Heart right ventricle (tissue), 16 donors: Measurements from ENCODE around the gene LGALS4. TPM values are rescaled to one million over a fixed set of nuclear protein-coding genes. Genes with fewer than 3 reads are reported as not detected.

Source experiments
- ATAC-seq, 8 donors: fragments of 200-7000 bp; cut with Tn5 transposase; one replicate each; pipeline ENCODE4 v1.9.1; 2020; ENCODE audit warnings: mild to moderate bottlenecking in 8 of 8, moderate library complexity in 8 of 8, moderate number of reproducible peaks in 1 of 8
- DNase-seq, 2 donors: peaks; one replicate each; pipeline ENCODE4 v3.0.0-alpha.2; 2020
- H3K27ac ChIP-seq, 10 donors: fragments of 200-600 bp; sonication (generic) in 2 of 10; one replicate each; pipeline versions ENCODE4 v1.5.0 to v1.8.0; 2020 to 2022; ENCODE audit warnings: mild to moderate bottlenecking in 3 of 10
- H3K27me3 ChIP-seq, 7 donors: fragments of 200-600 bp; one replicate each; pipeline ENCODE4 v1.8.0; 2021 to 2022; ENCODE audit warnings: mild to moderate bottlenecking in 2 of 7
- H3K36me3 ChIP-seq, 9 donors: fragments of 200-600 bp; sonication (generic) in 1 of 9; one replicate each; pipeline versions ENCODE4 v1.5.0 to v1.8.0; 2020 to 2022; ENCODE audit warnings: mild to moderate bottlenecking in 2 of 9
- H3K4me1 ChIP-seq, 9 donors: fragments of 200-600 bp; sonication (generic) in 1 of 9; one replicate each; pipeline versions ENCODE4 v1.5.0 to v1.8.0; 2020 to 2022; ENCODE audit warnings: mild to moderate bottlenecking in 4 of 9
- H3K4me3 ChIP-seq, 10 donors: fragments of 200-600 bp; sonication (generic) in 2 of 10; one replicate each; pipeline versions ENCODE4 v1.5.0 to v1.8.0; 2020 to 2022; ENCODE audit warnings: mild to moderate bottlenecking in 7 of 10, moderate library complexity in 2 of 10
- H3K9me3 ChIP-seq, 11 donors: fragments of 200-600 bp in 10 of 11; sonication (generic) in 2 of 11; one replicate each; pipeline versions ENCODE4 v1.5.0 to v1.8.0; 2013 to 2022; ENCODE audit warnings: mild to moderate bottlenecking in 2 of 11, control low read depth in 1 of 11, moderate library complexity in 1 of 11
- CTCF ChIP-seq, 9 donors: fragments of 200-600 bp; sonication (generic) in 2 of 9; IDR thresholded peaks; one replicate each; pipeline versions ENCODE4 v1.5.0 to v1.8.0; 2021 to 2022; ENCODE audit warnings: antibody characterized with exemption in 9 of 9, mild to moderate bottlenecking in 5 of 9, moderate library complexity in 1 of 9
- WGBS, 2 donors: extraction: QIAGEN DNeasy Blood & Tissue Kit; methylation state at CpG; one replicate each; pipeline ENCODE4 v1.1.7; 2013; ENCODE audit warnings: inconsistent platforms in 1 of 2; 5-methylcytosine and 5-hydroxymethylcytosine counted together
- intact Hi-C, 10 donors: fragments of 100-400 bp; cut with DNase I; formaldehyde crosslinking; loops; one replicate each; pipeline versions ENCODE4 v1.11.1 to v1.14.2; 2022
- polyA plus RNA-seq, 2 donors: library from polyadenylated mRNA; stranded (reverse); fragments of 200-250 nt; gene quantifications; one replicate each; pipeline ENCODE4 v1.2.3, GENCODE V29; 2013
- total RNA-seq, 10 donors: library from RNA; stranded (reverse); fragmentation: NEBNext Ultra II Directional in 3 of 10; extraction: Animal tissue kit (Norgen Biotek cat#: 25700) in 3 of 10; gene quantifications; one replicate each; pipeline versions ENCODE4 v1.2.1 to v1.2.4, GENCODE V29; 2021 to 2023
- donor health status: Arrhythmogenic right ventricular cardiomyopathy.
- donor health status: ischemic (EF 13 %, LVEDD 7.1; RV severe dilation, severe dysfunction).
- donor health status: healthy with polysubstance abuse.
- donor health status: DM: no; HTN: yes; CAD: no.
- donor health status: DM: no; HTN: no; CAD: no.
- donor health status: ischemic (EF 25% LVEDD 6.9; RV normal size, moderate dysfunction).
- donor health status: ischemic (EF 25% LVEDD 5.7; RV mildly dilated, moderate dysfunction).
- donor health status: healthy.
- donor health status: DM: yes; HTN: yes; CAD: no.
- donor health status: Ischemic cardiomyopathy.
- donor health status: ischemic (EF 35%, LVEDD 5.7; RV mildly dilated, moderate dysfunction).
- donor health status: nonischemic (EF 11% LVEDD 7.7; RV severe dilation, severe dysfunction).
- donor health status: DM: yes; HTN: yes; CAD: no.
- donor health status: PGD.
- donor health status: ischemic (EF 29% LVEDD 5.4; RV normal size, mild dysfunction).
- donor health status: nonischemic (EF 23%, LVEDD 6.1; RV moderate dilation, normal function).

Gene LGALS4
- total and polyA plus RNA-seq, 12 donors = 0.16 to 2.6 (median 0.81) TPM; not detected in 2

- no peaks in the 10 kb centered on the region for H3K9me3 ChIP-seq
- intact Hi-C loops = no loop called here
- peaks cover 0 to 10% (median 0%) of the 10 kb centered on the region in 9 donors for H3K4me1 ChIP-seq
- WGBS, 2 donors = 92 to 98% methylated on average over 6 of the region's 6 CpGs
- ATAC-seq (no peak), DNase-seq (no peak)
- H3K27me3 ChIP-seq = no peaks in the 10 kb centered on the region
- H3K36me3 ChIP-seq = peaks cover 0 to 7% (median 0%) of the 10 kb centered on the region in 9 donors
- TF ChIP-seq CTCF (IDR thresholded peaks at IDR 0.05) = no peak
- H3K27ac ChIP-seq = no peak overlapping the region
- H3K4me3 ChIP-seq = no peak overlapping the region
These were observed 6.4 kb downstream of the LGALS4 start for GRCh38 chr19:38806371-38806770.

GRCh38 chr19:38805180-38805579, 7.6 kb downstream of the LGALS4 start:
- DNase-seq (no peak), ATAC-seq (peak in 4 of 8 donors; percentile 51 to 80 (median 70))
- Histone ChIP-seq H3K27me3 (no peaks in the 10 kb centered on the region), H3K27ac (peak overlapping the region in 6 of 10 donors; percentile 1 to 57 (median 40)), H3K36me3 (peaks cover 0 to 7% (median 0%) of the 10 kb centered on the region in 9 donors), H3K9me3 (no peaks in the 10 kb centered on the region), H3K4me3 (no peak overlapping the region), H3K4me1 (peaks cover 0 to 10% (median 0%) of the 10 kb centered on the region in 9 donors)
- WGBS, 2 donors = 45 to 56% methylated on average over 1 of the region's 1 CpG
- TF ChIP-seq CTCF (IDR thresholded peaks at IDR 0.05) = no peak
- intact Hi-C loops = no loop called here

GRCh38 chr19:38803543-38803942, 9.2 kb downstream of the LGALS4 start:
- DNase-seq (no peak), ATAC-seq (no peak)
- intact Hi-C loops = no loop called here
- 91 to 92% methylated on average over 10 of the region's 10 CpGs for WGBS, 2 donors
- H3K36me3 ChIP-seq = peaks cover 0 to 7% (median 0%) of the 10 kb centered on the region in 9 donors
- H3K4me3 ChIP-seq = no peak overlapping the region
- no peak for TF ChIP-seq CTCF (IDR thresholded peaks at IDR 0.05)
- no peaks in the 10 kb centered on the region for H3K9me3 ChIP-seq
- no peak overlapping the region for H3K27ac ChIP-seq
- no peaks in the 10 kb centered on the region for H3K27me3 ChIP-seq
- H3K4me1 ChIP-seq = peaks cover 0 to 10% (median 0%) of the 10 kb centered on the region in 9 donors

DNA sequence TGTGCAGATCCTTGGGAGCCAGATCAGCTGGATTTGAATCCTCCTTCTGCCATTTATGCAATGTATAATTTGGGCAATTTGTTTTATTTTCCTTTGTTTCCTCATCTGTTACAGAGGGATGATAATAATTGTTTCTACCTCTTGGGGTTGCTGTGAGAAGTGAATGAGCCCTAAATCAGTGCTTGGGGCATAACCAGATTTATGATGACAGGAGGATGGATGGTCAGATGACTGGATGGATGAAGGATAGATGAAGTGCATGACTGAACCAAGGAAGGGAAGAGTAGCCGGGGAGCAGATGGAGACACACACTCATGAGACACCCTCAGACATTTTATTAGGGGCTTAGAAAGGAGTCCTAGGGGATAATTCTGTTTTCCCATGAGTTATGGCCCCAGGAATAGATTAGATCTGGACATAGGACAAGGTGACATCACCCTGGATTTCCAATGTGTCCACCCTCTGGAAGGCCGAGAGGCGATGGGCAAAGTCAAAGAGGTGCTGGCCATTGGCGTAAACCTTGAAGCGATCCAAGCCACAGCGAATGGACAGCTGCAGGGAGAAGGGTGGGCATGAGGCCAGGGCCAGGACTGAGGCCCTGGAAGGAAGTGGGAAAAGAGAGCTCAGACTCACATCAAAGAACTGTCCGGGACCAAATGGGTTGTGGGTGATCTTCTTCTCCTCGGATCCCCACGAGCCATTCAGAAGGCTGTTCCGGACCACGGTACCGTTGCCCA, 11.2 kb downstream of the LGALS4 start:
- no peak for TF ChIP-seq CTCF (IDR thresholded peaks at IDR 0.05)
- WGBS, 2 donors = 93 to 96% methylated on average over 12 of the region's 12 CpGs
- intact Hi-C loops = loop anchor here in 1 of 10 donors (2.0 kb wide), 1 partner anchor 23 kb away; no protein-coding TSS in a partner anchor

More for the DNA sequence above, 11.2 kb downstream of the LGALS4 start:
- no peak overlapping the region for H3K27ac ChIP-seq
- no peaks in the 10 kb centered on the region for H3K27me3 ChIP-seq
- ATAC-seq = no peak
- peaks cover 0 to 7% (median 0%) of the 10 kb centered on the region in 9 donors for H3K36me3 ChIP-seq
- no peak for DNase-seq
- H3K4me3 ChIP-seq = no peak overlapping the region
- H3K4me1 ChIP-seq = peaks cover 0 to 10% (median 0%) of the 10 kb centered on the region in 9 donors
- H3K9me3 ChIP-seq = no peaks in the 10 kb centered on the region
